ENCODE measurements around the gene ATP8B1. TPM values are rescaled to one million over a fixed set of nuclear protein-coding genes. Genes with fewer than 3 reads are reported as not detected.

Gene ATP8B1
- total and polyA plus RNA-seq, 8 donors = 14.4 to 189 (median 53.3) TPM

DNA sequence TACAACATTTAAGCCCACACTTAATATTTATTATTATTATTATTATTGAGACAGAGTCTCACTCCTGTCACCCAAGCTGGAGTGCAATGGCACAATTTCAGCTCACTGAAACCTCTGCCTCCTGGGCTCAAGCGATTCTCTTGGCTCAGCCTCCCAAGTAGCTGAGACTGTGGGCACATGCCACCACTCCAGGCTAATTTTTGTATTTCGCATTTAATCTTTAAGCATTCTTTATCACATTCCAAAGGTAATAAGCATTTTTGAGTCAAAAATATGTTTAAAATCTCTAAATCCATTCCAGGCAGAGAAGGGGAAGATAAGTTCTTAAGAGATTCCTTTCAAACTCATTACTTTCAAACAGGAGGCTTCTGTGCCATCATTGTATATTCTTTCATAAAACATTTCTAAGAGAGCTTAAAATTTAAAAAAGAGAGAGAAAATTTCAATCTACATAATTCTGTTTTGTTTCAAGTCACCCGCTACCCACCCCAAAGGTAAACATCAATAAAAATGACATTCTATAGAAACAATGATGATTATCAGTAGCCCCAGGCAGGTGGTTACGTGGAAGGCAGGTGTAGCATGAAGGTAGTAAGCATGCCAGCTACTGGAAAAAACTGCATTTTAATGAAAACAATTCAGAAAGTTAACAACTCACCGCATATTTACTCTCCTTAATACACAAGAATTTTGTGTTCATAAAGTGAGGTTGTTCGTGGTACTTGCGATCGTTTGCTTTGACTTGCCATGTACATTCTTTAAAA, 97.1 kb downstream of the ATP8B1 start:
- Histone ChIP-seq H3K4me1 (peaks cover 8 to 90% (median 64%) of the 10 kb centered on the region in 4 donors), H3K27ac (peak overlapping the region in 3 of 5 donors; percentile 38 to 81 (median 52)), H3K4me3 (no peak overlapping the region), H3K9me3 (no peaks in the 10 kb centered on the region), H3K27me3 (no peaks in the 10 kb centered on the region), H3K36me3 (peaks cover 0 to 16% (median 13%) of the 10 kb centered on the region in 4 donors)
- TF ChIP-seq EP300 (IDR thresholded peaks at IDR 0.05) (no peak), POLR2A (IDR thresholded peaks at IDR 0.05) (no peak), POLR2AphosphoS5 (IDR thresholded peaks at IDR 0.05) (no peak)
- TF ChIP-seq, protein P1, sequence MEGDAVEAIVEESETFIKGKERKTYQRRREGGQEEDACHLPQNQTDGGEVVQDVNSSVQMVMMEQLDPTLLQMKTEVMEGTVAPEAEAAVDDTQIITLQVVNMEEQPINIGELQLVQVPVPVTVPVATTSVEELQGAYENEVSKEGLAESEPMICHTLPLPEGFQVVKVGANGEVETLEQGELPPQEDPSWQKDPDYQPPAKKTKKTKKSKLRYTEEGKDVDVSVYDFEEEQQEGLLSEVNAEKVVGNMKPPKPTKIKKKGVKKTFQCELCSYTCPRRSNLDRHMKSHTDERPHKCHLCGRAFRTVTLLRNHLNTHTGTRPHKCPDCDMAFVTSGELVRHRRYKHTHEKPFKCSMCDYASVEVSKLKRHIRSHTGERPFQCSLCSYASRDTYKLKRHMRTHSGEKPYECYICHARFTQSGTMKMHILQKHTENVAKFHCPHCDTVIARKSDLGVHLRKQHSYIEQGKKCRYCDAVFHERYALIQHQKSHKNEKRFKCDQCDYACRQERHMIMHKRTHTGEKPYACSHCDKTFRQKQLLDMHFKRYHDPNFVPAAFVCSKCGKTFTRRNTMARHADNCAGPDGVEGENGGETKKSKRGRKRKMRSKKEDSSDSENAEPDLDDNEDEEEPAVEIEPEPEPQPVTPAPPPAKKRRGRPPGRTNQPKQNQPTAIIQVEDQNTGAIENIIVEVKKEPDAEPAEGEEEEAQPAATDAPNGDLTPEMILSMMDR (IDR thresholded peaks at IDR 0.05) = no peak
- DNase-seq = peak in 1 of 2 donors; percentile 54
- 38 to 62% (median 51%) methylated on average over 8 of the region's 8 CpGs for whole genome bisulfite sequencing, 5 donors
- intact Hi-C loops (cut with DNase I; ENCODE audit: low total_unique reads) = no loop called here

DNA sequence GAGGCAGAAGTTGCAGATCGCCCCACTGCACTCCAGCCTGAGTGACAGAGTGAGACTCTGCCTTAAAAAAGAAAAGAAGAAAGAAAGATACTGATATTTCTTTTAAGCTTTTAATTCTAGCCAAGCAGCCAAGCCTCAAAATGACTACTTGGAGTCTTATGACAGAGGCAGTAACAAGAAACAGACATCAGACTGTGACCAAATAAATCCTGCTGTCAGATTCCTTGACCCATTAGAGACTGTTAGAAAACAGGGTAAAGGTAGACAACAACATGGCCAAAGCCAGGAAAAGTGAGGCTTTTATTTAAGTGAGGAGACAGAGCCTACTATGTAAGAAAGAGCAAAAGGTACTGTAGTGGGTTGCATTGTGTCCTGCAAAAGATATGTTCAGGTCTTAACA, 98.1 kb downstream of the ATP8B1 start:
- no peak for DNase-seq
- Histone ChIP-seq H3K9me3 (no peaks in the 10 kb centered on the region), H3K36me3 (peaks cover 0 to 20% (median 19%) of the 10 kb centered on the region in 4 donors), H3K4me1 (peaks cover 8 to 84% (median 62%) of the 10 kb centered on the region in 4 donors), H3K4me3 (no peak overlapping the region), H3K27ac (peak overlapping the region in 3 of 5 donors; percentile 38 to 81 (median 41)), H3K27me3 (no peaks in the 10 kb centered on the region)
- intact Hi-C loops (cut with DNase I; ENCODE audit: low total_unique reads) = no loop called here
- 82 to 100% (median 88%) methylated on average over 1 of the region's 1 CpG for WGBS, 5 donors
- TF ChIP-seq POLR2AphosphoS5 (IDR thresholded peaks at IDR 0.05) (no peak), POLR2A (IDR thresholded peaks at IDR 0.05) (no peak)

DNA sequence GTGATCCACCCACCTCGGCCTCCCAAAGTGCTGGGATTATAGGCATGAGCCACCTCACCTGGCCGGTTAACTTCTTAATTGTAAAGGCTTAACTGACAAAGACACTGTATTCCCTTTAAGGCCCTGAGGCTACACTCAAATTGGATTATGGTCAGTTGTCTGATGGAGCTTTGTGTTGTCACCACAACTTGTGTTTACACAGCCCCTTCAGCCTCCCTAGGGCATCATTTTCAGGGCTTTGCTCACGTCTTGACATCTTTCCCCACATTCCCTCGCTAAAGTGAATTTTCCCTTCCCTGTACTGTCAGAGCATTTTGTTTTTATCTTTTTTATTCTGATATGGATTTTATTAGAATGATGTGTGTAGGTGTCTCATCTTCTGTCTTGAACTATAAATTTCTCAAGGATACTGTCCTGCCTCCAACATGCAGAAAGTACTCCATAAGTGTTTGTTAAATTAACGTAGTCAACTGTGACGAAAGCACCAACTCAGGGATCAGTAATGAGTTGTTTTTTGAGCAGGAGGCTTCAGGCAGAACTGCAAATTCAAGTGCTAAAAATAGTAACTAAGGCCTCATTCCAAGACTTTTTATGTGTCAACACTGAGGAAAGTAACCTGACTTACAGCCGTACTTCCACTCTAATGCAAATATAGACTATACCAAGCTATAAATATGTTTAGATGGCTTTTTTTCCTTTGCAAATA, 104.4 kb downstream of the ATP8B1 start:
- peak in 1 of 2 donors; percentile 70 for DNase-seq
- intact Hi-C loops (cut with DNase I; ENCODE audit: low total_unique reads) = no loop called here
- Histone ChIP-seq H3K27ac (peak overlapping the region; percentile 16 to 85 (median 64)), H3K36me3 (peaks cover 0 to 60% (median 53%) of the 10 kb centered on the region in 4 donors), H3K4me1 (peaks cover 12 to 58% (median 27%) of the 10 kb centered on the region in 4 donors), H3K27me3 (no peaks in the 10 kb centered on the region), H3K4me3 (no peak overlapping the region), H3K9me3 (no peaks in the 10 kb centered on the region)
- WGBS, 5 donors = 38 to 58% (median 45%) methylated on average over 7 of the region's 7 CpGs
- no peak for TF ChIP-seq POLR2AphosphoS5 (IDR thresholded peaks at IDR 0.05)
- TF ChIP-seq POLR2A (IDR thresholded peaks at IDR 0.05) = no peak
- TF ChIP-seq EP300 (IDR thresholded peaks at IDR 0.05) = no peak

- no peaks in the 10 kb centered on the region for H3K27me3 ChIP-seq
- intact Hi-C loops (cut with DNase I; ENCODE audit: low total_unique reads) = no loop called here
- peak overlapping the region in 2 of 5 donors; percentile 27 to 85 for H3K27ac ChIP-seq
- peak in 1 of 2 donors; percentile 36 for DNase-seq
- no peak for TF ChIP-seq POLR2A (IDR thresholded peaks at IDR 0.05)
- TF ChIP-seq POLR2AphosphoS5 (IDR thresholded peaks at IDR 0.05) = no peak
- TF ChIP-seq EP300 (IDR thresholded peaks at IDR 0.05) = no peak
- TF ChIP-seq, protein P1 (IDR thresholded peaks at IDR 0.05) = no peak
- WGBS, 5 donors = 64 to 73% (median 69%) methylated on average over 8 of the region's 8 CpGs
- H3K4me3 ChIP-seq = no peak overlapping the region
- peaks cover 0 to 60% (median 51%) of the 10 kb centered on the region in 4 donors for H3K36me3 ChIP-seq
- no peaks in the 10 kb centered on the region for H3K9me3 ChIP-seq
- peaks cover 12 to 62% (median 26%) of the 10 kb centered on the region in 4 donors for H3K4me1 ChIP-seq
Measured at GRCh38 chr18:57697426-57697825, 105.7 kb downstream of the ATP8B1 start.

DNA sequence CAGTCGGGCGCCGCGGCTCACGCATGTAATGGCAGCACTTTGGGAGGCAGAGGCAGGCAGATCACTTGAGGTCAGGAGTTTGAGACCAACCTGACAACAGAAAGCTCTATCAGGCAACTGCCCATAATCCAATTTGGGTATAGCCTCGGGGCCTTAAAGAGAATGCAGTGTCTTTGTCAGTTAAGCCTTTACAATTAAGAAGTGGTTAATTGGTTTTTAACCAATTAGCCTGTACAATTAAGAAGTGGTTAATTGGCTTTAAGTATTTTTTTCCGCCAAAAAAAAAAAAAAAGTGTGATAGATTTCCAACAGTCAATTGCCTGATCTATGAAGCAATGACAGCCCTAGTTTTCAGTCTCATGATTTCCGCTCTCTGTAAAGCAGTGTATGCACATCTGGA, 106.8 kb downstream of the ATP8B1 start:
- WGBS, 5 donors = 92 to 96% (median 94%) methylated on average over 8 of the region's 8 CpGs
- peaks cover 12 to 62% (median 31%) of the 10 kb centered on the region in 4 donors for H3K4me1 ChIP-seq
- H3K9me3 ChIP-seq = no peaks in the 10 kb centered on the region
- TF ChIP-seq POLR2AphosphoS5 (IDR thresholded peaks at IDR 0.05) = no peak
- TF ChIP-seq, protein P1 (IDR thresholded peaks at IDR 0.05) = no peak
- no peak for TF ChIP-seq POLR2A (IDR thresholded peaks at IDR 0.05)
- no peak for TF ChIP-seq EP300 (IDR thresholded peaks at IDR 0.05)
- DNase-seq = no peak
- no peaks in the 10 kb centered on the region for H3K27me3 ChIP-seq
- H3K36me3 ChIP-seq = peaks cover 0 to 55% (median 49%) of the 10 kb centered on the region in 4 donors
- no peak overlapping the region for H3K4me3 ChIP-seq
- peak overlapping the region in 1 of 5 donors; percentile 85 for H3K27ac ChIP-seq
- intact Hi-C loops (cut with DNase I; ENCODE audit: low total_unique reads) = no loop called here

Data from stomach (tissue), 9 donors.